ENCODE results near the gene NETO1.

Gene NETO1

GRCh38 chr18:72867746-72868584 is at the start of gene NETO1:
TSS of gene NETO1 (minus strand) at chr18:72867987. CDS start at chr18:72867291, 696 bp downstream.
- no peak for DNase-seq

GRCh38 chr18:72910045-72910444 is 42.3 kb upstream of the NETO1 start:
- DNase-seq = no peak

GRCh38 chr18:72908181-72908580 is 40.4 kb upstream of the NETO1 start:
- DNase-seq = no peak

- no peak for DNase-seq
Measured at GRCh38 chr18:72903033-72903432, 35.2 kb upstream of the NETO1 start.

- no peak for DNase-seq
Measured at GRCh38 chr18:72899338-72899737, 31.6 kb upstream of the NETO1 start.

- no peak for DNase-seq
Measured at GRCh38 chr18:72898870-72899269, 31.1 kb upstream of the NETO1 start.

GRCh38 chr18:72895548-72895947 is 27.8 kb upstream of the NETO1 start:
- DNase-seq = no peak

- DNase-seq = no peak
Measured at GRCh38 chr18:72878561-72878960, 10.8 kb upstream of the NETO1 start.

GRCh38 chr18:72878143-72878542 is 10.4 kb upstream of the NETO1 start:
- no peak for DNase-seq

GRCh38 chr18:72871091-72871490 is 3.3 kb upstream of the NETO1 start:
- no peak for DNase-seq

GRCh38 chr18:72869226-72870185 is 1.7 kb upstream of the NETO1 start:
- DNase-seq = no peak

GRCh38 chr18:72868585-72869225 is 918 bp upstream of the NETO1 start:
- DNase-seq = no peak

- DNase-seq = no peak
Measured at GRCh38 chr18:72866901-72867745, 664 bp downstream of the NETO1 start.

GRCh38 chr18:72866442-72866900 is 1.3 kb downstream of the NETO1 start:
- no peak for DNase-seq

GRCh38 chr18:72863754-72864153 is 4.0 kb downstream of the NETO1 start:
- no peak for DNase-seq

- no peak for DNase-seq
Measured at GRCh38 chr18:72859088-72859487, 8.7 kb downstream of the NETO1 start.

GRCh38 chr18:72849671-72850070 is 18.1 kb downstream of the NETO1 start:
- no peak for DNase-seq

- no peak for DNase-seq
Measured at GRCh38 chr18:72848503-72849237, 19.1 kb downstream of the NETO1 start.

GRCh38 chr18:72847771-72848170 is 20.0 kb downstream of the NETO1 start:
- no peak for DNase-seq

GRCh38 chr18:72846736-72847533 is 20.9 kb downstream of the NETO1 start:
- DNase-seq = no peak

- DNase-seq = no peak
Measured at GRCh38 chr18:72843743-72844142, 24.0 kb downstream of the NETO1 start.
